CD1c-positive myeloid dendritic cell (primary cell): ENCODE measurements around the gene IREB2.
"Not testable (repeated sequence)": the region's sequence is repeated elsewhere in the genome, so short reads cannot be mapped to it uniquely, and the experiment has no call there.

Source experiments
- DNase-seq: peaks from one replicate; pipeline ENCODE4 v3.0.0-alpha.2; 2016; ENCODE audit errors: extremely low spot score

The IREB2 gene

DNA sequence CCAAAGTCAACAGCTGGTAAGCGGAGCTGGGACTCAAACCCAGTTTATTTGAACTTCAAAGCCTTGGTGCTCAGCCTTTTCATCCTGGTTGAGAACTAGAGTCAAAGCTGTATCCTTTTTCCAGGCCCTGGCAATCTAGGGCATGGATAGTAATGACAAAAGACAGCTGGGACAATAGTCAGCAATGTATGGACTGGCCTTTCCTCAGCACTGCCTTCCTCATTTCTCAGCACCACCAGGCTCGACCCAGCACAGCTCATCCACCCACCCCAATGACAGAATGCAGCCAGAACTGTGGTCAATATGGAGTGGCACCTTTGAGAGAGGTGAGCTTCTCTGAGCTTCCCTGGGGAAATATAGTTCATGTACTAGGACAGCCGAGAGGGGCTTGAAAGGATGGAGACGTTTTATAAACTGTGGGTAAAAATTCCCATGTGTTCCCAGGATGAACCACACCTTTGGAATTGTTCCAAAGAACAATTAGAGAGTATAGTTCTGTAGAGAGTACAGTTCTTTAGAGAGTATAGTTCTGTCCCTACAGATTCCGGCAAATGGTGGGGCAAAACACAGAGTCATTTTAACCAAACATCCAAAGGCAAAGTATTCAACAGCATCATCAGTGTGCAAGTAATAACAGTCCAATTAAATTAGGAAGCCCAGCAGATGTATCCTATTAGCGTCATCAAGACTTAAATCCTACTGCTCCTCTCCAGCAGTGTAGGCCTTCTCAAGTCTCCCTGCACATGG lies 30.2 kb upstream of the IREB2 start:
- no peak for DNase-seq

DNA sequence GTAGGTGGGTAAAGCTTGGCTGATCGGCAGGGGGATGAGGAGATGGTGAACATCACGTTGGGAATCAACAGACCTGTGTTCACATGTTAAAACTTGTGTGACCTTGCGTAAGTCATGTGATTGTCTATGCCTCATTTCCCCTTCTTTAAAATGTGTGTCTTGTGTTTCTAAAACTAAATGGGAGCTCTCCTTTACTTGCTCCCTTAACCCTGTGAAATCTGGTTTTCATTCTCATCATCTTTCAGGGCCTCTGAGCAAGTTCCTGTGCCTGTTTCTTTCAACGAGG lies 29.7 kb upstream of the IREB2 start:
- no peak for DNase-seq

DNA sequence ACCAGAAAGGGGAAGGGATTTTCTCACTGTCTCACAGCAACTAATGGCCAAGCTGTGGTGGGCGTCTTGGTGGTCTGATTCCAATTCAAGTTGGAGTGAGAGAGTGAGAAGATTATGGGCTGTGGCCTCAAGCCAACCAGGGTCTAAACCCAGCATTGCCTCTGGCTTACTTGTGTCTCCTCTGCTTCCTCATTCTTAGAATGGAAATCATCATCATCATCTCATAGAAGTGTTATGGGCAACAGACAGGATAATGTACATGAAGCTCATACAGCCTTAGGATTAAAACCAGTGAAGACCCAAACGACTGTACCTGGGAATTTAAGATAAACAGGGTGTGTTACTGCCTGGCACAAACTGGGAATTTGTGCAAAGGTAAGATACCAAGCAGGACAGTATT lies 29.1 kb upstream of the IREB2 start:
- DNase-seq = no peak

DNA sequence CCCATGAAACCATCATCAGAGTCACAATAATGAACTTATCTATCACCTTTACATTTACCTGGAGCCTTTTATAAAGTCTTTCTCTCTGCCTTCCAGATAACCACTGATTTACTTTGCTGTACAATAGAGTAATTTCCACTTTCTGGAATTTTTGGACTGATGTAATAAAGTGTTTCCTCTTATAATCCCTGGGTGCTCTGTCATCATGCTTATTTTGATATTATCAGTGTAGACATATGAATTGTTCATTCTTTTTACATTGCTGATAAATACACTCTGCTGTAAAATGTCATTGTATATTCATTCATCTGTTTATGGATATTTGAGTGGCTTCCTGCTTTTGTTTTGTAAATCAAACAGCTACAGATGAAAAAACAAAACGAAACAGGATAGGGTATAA lies 27.0 kb upstream of the IREB2 start:
- DNase-seq = no peak

DNA sequence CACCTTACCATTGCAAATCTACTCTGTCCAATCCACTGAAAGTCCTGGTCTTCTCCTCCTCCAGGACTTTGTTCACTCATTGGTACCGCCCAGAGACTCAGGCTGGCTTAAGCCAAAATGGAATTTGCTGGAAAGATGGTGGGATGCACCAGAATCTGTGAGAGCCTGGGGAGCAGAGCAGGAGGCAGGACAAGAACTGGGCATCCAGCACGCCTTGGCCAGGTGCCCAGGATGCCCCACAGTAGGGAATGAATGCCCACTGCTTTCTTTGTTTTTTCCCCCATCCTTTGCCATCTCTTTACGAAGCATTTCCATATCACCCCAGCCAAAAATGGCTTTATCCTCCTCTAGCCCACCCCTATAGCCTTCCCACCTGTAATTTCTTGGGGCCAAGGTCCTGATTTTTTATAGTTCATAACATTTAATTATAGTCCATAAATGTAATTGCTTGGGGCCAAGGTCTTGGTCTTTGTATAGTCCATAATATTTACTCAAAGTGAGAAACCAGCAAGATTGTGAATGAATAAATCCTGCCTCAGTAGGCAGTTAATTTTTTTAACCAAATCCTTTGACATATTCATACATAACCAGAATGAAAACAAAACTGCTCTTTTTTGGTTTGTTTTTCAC lies 23.3 kb upstream of the IREB2 start:
- DNase-seq = no peak

DNA sequence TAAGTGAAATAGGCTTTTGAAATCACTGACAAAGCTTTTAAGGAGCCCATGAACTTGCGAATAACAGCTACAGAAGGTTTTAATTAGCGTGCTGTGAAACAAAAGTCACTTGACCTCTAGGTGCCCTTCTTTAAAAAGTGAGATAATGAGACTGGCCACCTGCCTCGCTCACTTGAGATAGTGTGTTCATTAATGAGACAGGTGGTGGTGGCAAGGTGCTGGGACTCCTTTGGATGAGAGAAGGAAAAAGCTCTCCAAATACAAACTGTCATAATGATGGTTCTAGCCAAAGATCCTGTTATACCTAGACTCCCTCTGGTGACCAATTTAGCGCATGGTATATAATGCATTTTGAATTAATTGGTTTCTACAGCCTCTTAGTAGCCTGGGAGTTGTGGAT lies 22.7 kb upstream of the IREB2 start:
- DNase-seq = no peak

DNA sequence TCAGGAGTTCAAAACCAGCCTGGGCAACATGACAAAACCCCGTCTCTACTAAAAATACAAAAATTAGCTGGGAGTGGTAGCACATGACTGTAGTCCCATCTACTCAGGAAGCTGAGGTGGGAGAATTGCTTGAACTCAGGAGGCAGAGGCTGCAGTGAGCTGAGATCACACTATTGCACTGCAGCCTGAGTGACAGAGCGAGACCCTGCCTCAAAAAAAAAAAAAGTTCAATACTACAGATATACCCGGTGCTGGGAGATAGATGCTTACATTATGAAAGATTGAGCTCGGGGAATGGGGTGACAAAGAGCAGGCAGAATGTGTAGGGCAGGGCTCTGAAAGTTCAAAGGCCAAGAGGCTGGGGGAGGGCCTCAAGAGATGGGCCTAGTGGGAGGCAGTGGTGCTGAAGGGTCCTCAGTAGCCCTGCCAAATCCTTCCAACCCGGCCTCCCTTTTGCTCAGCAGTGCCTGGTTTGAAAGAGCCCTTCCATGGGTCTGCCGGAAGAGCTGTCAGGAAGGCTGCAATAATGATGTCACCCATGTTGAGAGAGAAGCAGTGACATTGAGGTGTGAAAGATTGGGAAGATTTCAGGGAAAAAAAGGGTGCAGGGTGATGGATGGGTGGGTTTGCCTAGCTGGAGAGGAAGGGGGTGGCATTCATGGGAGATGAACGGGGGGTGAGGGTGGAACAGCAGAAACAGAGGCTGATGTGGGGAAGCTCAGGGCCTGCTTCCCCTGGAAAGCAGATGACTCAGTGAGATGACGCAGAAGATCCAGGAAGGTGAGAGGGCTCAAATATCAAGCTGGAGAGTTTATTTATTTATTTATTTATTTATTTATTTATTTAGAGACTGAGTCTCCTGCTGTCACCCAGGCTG lies 20.0 kb upstream of the IREB2 start:
- DNase-seq = no peak

DNA sequence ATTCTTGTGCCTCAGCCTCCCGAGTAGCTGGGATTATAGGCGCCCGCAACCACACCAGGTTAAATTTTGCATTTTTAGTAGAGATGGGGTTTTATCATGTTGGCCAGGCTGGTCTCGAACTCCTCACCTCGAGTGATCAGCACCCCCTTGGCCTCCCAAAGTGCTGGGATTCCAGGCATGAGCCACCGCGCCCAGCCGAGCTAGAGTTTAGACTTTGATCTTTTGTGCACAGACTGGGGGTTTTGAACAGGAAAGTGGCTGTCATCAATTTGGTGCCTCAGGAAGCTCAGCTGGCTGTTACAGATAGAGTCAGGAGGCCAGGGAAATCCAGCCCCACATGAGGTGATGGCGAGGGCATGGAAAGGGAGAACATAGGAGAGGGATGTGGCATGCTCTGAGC lies 19.3 kb upstream of the IREB2 start:
- DNase-seq = no peak

DNA sequence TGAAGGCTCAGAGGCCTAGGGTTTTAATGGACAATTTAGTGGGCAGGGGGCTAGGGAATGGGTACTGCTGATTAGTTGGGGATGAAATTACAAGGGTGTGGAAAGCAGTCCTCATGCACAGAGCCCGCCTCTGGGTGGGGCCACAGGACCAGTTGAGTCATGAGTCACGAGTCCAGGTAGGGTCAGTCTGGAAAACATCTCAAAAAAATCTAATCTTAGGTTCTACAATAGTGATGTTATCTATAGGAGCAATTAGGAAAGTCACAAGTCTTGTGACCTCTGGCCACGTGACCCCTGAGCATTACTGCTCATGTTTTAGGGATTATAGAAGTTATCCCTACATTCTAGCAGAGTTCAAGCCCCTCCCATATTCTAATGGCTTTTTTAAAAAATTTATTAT lies 18.6 kb upstream of the IREB2 start:
- DNase-seq = no peak

DNA sequence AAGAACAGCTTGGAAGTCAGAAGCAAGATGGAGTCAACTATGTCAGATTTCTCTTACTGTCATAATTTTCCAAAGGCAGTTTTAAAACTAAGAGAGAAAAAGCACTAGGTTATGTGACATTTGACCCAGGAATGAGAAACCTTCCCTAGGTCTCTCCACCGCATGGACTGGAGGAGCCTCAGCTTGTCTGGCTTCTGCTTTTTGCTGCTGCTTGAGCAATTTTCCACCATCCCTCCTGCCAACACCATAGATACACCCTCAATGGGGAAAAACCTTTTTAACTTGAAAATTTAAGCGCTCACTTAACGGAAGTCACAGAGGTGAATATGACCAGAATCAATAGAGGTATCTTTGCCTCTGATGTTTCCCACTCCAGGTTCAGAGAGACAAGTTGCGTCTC lies 17.8 kb upstream of the IREB2 start:
- no peak for DNase-seq

DNA sequence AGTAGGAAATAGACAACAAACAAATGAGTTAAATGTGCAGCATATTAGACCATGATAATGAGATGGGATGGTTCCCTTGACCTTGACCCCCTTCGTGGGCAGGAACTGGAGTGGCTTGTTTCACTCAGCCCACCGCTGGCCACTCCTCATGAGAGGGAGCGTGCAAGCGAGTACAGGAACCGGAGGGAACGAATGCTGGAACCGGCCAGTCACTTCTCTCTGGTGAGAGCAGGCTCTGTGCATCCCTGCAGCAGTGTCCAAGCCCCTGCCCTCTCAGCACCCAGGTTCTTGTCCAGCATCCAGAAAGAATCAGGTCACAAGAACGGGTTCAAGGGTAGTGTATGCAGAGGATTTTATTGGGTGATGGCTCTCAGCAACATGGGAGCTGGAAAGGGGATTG lies 17.2 kb upstream of the IREB2 start:
- DNase-seq = no peak

DNA sequence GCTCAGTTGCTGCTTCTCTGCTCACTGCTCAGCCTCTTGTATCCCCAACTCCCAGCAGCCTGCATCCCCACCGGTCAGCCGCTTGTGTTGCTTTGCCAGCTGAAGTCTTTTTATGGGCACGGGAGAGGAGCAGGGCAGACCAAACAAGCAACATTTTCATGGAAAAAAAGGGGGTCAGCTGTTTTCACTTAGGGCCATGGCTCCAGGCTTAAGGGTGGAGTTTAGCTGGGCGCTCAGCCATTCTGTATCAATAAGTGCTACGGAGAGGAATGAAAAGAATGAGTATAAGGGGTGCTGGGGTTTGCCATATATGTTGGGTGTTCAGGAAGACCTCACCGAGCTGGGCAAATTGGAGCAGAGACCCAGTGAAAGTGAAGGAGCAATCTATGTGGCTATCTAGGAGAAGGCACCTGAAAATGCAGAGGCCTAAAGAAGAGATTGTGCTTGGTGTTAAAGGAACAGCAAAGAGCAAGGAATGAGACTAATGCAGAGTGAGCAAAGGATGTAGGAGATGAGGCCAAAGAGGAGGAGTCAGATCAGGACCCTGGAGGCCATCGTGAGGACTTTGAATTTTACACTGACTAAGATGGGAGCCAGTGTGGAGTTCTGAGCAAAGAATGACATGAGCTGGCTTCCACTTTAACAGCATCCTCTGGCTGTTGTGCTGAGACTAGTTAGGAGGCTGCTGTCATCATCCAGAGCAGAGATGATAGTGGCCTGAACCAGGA lies 16.6 kb upstream of the IREB2 start:
- DNase-seq = no peak

DNA sequence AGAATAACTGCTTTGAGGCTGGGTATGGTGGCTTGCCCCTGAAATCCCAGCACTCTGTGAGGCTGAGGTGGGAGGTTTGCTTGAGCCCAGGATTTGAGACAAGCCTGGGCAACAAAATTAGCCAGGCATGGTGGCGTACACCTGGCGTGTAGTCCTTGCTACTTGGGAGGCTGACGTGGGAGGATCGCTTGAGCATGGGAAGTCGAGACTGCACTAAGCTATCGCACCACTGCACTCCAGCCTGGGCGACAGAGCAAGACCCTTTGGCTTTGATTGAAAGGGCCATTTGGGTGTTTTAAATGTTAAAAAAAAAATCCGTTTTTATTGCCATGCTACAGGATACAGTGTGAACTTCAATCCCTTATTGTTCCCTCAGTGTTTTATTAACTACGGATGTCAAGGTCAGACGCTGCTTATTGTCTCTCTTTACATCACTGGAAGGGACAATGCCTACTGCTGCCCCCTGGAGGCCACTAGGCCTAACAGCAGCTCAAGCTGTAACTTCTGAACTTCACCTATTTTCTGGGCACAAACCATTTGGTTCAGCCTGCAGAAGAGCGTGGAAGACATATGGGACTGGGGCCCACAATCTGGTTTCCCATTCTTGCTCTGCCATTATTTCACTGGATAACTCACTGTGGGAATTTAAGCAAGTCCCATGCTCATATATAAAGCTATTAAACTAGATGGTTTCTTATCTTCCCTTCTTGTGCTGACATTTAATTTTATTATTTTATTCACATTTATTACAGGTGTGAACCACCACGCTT lies 15.3 kb upstream of the IREB2 start:
- DNase-seq = peak; percentile 75

DNA sequence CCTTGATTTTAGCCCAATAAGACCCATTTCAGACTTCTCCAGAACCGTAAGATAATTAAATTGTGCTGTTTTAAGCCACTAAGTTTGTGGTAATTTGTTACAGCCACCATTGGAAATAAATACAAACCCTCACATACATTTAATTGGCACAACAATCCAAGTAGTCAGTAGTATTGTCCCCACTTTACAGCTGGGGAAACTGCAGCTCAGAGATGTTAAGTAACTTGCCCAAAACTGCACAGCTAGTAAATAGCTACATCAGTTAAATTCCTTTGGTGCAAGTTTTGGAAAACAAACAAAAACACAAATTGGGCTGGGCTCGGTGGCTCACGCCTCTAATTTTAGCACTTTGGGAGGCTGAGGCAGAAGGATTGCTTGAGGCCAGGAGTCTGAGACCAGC lies 13.3 kb upstream of the IREB2 start:
- DNase-seq = no peak

DNA sequence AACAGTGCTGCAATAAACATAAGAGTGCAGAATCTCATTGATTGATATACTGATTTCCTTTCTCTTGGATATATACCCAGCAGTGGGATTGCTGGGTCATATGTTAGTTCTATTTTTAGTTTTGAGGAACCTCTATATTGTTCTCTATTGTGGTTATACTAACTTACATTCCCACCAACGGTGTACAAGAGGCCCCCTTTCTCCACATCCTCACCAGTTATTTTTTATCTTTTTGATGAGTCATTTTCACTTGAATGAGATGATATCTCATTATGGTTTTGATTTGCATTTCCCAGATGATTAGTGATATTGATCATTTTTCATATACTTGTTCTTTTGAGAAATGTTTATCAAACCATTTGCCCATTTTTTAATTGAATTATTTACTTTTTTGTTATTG lies 12.4 kb upstream of the IREB2 start:
- peak; percentile 22 for DNase-seq

DNA sequence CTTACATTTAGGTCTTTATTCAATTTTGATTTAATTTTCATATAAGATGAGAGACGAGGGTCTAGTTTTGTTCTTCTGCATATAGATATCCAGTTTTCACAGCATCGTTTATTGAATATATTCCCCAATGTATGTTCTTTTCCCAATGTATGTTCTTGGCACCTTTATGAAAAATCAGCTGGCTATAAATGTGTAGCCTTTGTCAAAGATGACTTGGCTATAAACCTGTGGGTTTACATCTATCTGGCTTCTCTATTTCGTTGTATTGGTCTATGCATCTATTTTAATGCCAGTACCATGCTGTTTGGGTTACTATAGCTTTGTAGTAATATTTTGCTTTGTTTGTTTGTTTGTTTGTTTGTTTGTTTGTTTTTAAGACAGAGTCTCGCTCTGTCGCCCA lies 11.7 kb upstream of the IREB2 start:
- no peak for DNase-seq

DNA sequence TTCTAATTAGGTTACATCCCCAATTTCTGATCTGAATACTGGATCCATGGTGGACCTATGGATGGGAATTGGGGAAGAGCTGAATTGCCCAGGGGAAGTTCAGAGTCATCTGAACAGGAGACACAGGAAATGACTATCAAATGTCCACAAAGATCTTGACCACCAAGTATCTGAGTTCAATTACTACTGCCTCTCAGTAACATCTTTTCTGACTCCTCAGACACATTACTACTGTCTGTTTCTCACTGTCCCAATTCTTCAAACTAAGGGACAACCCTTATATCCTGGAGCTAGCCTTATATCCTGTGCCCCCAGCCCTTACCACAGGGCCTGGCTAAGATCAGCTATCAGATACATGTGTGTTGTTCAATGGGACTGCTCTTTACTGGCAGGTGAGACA lies 10.1 kb upstream of the IREB2 start:
- no peak for DNase-seq

DNA sequence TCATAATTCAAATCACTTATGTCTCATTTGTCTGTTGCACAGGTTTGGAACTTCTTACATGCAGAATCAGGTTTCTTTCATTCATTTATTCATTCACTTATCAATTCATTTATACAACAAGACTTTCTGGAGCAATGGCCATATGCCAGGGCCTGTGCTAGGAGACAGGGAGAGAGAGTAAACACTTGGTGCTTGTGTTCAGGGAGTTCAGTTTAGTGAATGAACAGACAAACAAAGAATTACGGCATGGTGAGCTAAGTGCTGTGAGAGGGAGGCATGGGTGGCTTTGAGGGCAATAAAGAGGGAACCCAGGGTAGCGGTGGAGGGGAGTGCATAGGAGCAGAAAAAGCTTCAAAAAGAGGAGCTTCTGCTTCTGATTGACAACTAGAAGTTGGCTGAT lies 8.5 kb upstream of the IREB2 start:
- DNase-seq = no peak

DNA sequence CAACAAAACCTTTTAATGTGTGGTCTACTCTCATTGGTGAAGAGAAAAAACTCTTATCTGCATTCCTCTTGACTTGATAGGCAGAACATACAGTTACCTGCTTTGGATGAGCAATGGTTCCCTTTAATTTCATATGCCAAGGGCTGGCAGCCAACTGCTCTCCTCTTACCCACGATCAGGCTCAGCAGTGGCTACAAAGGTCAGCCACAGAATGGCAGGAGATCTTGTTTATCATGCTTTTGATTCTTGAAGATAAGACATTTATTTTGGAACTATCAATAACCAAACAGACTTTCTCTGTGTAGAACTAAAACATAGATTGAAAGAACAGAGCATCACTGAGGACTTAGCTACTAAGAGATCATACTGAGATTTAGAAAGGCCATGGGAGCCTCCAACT lies 6.1 kb upstream of the IREB2 start:
- no peak for DNase-seq

DNA sequence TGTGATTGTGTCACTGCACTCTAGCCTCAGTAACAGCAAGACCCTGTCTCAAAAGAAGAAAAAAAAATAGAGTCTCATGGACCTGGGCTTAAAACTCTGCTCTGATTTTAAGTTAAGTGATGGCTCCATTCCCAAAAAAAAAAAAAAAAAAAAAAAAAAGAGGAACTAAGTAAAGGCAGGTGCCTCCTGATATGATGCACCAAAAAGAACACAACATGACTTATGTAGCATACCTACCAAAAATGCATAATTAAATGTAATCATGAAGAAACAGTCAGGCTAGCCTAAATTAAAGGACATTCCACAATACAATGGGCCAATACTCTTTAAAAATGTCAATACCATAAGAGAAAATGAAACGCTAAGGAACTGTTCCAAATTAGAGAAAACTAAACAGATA lies 5.4 kb upstream of the IREB2 start:
- DNase-seq = no peak

DNA sequence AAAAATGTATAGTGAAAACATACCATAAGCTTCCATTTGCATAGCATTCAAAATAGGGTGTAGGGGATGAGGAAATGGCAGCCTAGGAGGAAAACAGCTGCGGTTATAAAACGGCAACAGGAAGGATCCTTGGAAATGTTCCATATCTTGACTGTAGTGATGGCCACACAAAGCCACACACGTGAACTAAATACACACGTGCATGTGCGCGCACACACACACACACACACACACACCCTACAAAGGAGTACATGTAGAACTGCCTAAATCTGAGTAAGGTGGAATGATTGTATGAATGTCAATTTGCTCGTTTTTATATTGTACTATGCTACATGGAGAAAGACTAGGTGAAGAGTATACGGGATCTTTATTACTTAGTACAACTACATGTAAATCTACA lies 3.9 kb upstream of the IREB2 start:
- no peak for DNase-seq

DNA sequence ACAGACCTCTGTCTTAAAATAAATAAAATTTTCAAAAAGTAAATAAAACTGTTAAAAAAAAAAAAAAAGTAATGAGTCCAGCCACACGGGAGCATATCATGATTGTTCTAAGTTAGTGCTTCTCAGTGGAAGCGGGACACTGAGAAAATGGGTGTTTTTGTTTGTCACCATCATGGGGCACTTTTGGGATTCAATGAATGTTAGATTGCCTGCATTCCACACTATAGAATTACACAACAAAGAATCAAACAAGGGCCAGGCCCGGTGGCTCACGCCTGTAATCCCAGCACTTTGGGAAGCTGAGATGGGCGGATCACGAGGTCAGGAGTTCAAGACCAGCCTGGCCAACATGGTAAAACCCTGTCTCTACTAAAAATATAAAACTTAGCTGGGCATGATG lies 3.3 kb upstream of the IREB2 start:
- not testable (repeated sequence) for DNase-seq
